ENCODE results near the gene PDHA1.

The PDHA1 gene

DNA sequence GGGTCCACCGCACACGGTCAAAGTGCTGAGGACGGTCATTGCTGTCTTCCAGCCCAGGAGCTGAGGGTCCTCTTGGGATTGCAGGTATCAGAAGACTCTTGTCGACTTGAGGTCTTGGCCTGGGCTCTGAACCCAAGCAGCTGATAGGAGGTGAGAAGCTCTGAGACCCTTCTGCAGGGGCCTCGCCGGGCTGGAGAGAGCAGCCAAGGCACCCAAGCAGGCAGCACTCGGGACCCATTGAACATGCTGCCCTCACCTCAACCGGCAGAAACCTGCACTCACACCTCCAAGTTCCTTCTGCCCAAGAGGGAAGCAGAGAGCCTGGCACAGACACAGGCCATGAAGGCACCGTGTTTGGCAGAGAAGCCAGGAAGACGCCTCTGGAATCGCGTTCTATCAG, 34.1 kb downstream of the PDHA1 start:
- DNase-seq = no peak

DNA sequence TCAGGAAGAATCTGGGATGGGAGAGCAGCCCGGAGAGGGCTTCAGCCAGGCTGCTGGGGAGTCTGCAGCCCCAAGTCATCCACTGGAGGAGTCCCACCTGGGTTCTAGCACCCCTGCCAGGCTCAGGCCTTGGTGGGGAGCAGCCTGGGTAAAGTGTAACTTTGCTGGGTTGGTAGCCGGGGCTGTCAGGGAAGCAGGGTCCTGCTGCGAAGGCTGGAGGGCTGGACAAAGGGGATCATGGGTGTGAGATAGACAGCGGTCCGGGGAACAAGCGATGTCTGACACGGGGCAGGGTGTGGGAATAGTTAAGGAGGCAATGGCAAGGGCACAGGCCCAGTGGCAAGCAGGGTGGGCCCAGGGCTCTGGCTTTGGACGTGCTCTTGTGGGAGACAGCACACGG, 37.6 kb downstream of the PDHA1 start:
- DNase-seq = no peak

DNA sequence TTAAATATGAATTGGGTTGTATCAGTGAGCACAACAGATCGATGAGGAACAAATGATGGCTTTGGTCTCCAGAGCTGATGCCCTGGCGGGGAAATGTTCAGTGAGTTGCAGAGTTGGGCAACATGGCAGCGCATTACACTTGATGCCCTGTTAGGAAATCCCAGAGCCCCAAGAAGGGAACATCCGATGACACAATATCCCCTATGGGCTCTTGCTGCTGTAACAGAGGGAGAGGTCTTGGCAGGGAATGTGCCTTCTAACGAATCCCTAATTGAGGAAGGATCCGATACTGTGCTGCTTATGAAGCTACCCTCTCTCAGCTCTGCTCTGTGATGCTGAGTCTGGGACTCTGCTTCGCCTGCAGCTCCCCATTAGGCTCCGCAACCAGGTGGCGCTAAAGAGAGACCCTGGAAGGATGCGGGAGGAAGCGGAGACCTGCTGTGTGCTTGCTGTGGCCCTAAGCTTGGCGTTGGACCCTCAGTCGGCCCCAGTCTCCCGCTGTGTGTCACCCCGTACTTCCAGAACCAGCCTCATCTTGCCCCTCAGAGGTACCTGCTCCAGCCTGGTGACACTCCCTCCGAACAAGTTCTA, 38.9 kb downstream of the PDHA1 start:
- DNase-seq = no peak

DNA sequence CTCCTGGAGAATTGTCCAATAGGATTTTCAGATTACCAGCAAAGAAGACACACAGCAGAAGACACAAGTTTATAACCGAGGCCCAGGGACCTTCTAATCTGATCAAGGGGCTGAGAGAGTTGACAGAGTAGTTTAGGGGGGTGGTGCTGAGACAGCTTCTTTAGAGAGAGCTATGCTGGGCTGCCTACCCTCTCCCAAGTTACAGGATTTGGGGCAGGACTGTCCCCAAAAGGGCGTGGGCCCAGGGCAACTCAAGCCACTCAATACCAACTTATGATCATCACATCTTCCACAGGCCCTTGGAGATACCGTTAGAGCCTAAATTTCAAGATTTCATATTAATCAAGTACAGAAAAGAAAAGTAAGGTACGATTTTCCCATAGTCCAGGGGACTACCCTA, 43.0 kb downstream of the PDHA1 start:
- no peak for DNase-seq

DNA sequence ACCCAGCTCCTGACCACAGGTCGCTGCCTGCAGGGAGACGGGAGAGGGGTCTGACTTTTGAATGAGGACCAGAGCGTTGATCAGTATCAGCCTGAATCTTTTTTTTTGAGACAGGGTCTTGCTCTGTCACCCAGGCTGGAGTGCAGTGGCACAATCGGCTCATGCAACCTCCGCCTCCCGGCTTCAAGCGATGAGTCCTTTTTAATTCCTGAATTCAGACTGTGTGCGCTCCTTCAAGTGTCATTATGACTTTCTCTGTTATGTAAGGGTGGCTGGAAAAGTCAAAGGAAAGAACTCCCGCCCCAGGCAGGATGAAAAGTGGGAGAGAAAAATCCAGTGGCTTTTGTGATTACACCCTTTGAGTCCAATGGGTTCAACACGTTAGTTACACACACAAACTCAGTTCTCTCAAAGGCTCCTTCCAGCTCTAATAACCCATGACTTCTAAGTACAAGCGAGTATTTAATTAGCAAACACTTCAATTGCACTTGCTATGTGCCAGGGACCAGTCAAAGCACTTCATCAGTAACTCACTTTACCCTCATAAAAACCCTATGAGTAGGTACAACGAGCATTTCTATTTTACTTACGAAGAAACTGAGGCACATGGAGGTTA, 44.4 kb downstream of the PDHA1 start:
- no peak for DNase-seq

DNA sequence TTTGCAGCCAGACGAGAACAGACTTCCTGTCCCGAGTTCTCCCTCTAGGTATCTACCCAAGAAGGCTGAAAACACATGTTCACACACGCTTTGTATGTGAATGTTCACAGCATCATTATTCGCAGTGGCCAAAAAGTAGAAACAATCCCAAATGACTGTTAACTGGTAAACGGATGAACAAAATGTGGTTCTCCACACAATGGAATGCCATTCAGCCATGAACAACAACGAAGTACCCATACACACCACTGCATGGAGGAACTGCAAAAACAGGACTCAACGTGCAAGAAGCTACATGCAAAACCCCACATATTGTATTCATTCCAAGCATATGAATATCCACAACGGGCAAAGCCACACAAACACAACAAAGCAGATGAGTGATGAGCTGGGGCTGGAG, 45.0 kb downstream of the PDHA1 start:
- no peak for DNase-seq

DNA sequence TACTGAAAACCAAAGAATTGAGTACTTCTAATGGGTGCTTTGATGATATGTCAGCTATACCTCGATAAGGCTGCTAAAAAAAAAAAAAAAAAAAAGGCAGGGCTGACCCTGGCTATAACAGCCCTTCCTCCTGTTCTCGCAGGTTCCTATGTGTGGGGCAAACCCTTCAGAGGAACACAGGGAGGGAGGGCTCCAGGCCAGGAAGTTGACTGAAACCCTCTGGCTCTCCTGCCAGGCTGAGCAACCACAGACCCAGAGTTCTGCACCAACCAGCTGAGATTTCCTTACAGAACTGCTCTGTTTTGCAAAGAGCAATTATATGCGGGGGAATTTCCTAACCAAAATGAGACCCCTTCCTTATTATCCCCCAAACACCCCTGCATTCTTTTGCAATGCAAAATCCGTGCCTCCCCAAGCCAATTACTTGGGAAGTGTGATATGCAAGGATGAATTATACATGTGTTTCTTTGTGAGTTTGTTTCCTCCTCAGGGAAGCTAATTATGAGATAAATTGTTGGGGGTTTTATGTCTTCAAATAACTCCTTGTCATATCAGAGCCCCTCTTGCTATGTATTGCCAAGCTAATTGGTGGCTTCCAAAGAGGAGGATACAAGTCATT, 45.6 kb downstream of the PDHA1 start:
- DNase-seq = no peak

DNA sequence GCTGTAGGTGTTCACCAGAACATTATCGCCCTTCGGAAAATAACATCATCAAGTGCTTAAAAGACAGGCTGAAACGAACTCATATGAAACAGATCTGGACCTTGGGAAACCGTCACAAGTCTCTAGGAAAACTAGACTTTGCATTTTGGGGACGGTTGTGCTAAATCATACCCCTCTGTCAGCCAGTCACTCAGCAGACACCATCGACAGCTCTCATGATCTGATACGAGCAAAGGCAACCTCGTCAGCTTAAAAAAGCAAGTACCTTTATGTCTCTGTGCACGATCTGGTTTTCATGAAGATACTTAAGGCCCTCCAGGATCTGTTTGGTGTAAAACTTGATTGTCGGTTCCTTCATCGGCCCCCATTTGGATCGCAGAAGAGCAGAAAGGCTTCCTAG, 48.4 kb downstream of the PDHA1 start:
- DNase-seq = no peak

DNA sequence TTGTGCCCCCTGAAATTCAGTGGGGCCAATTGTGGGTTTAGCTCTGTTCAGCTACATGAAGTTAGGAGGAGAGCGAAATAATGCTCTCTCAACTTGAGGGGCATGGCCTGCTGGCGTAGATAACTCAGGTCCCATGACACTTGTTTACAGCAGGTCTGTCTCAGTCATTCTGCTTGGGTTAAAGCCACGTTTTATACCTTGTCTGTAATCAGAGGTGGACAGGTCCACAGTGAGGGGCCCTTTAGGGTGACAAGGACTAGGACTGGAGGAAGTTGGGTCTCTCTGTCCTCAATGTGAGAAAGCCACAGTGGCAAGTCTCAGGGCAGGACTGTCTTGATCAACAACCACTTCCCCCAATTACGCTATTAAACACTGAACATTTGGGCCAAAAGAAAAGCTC, 49.0 kb downstream of the PDHA1 start:
- DNase-seq = no peak

DNA sequence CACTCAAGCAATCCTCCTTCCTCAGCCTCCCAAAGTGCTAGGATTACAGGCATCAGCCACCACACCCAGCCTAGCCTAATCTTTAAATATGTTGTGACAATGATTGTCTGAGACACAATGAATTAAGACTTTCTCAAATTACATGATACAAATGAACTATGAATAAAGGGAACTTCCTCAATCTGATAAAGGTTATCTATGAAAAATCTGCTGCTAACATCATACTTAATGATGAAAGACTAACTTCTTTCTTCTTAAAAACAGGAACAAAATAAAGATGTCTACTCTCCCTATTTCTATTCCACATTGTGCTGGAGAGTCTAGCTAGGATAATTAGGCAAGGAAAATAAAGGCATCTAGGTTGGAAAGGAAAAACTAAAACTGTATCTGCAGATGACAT, 60.0 kb downstream of the PDHA1 start:
- no peak for DNase-seq

DNA sequence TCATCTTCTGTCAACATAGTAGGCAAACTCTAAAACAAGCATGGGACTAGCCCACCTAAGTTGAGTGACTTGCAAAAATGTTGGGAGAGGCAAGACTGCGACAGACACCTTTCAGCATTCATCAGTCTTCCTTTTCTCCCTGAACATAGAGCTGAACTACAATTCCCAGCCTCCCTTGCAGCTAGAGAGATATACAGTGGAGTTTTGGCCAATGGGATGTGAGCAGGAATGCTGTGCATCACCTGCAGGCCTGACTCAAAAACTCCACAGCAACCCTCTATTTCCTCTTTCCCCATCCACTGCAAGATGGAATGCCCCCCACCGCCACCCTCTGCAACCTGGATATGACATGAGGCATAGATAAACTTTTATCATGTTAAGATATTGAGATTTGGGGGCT, 66.5 kb downstream of the PDHA1 start:
- no peak for DNase-seq
